ENCODE measurements around the gene MICU2. TPM values are rescaled to one million over a fixed set of nuclear protein-coding genes. Genes with fewer than 3 reads are reported as not detected.

Gene MICU2
- polyA plus RNA-seq, 1 experiment: 20.3 TPM

GRCh38 chr13:21578748-21579147 is 25.2 kb downstream of the MICU2 start:
- no peak for TF ChIP-seq CTCF (IDR thresholded peaks at IDR 0.05; ENCODE audit: insufficient read depth, low read depth, low read length)
- H3K4me3 ChIP-seq (ENCODE audit: low read depth, low read length): no peak overlapping the region
- POLR2A ChIA-PET: no interaction called here
- DNase-seq (ENCODE audit: low read depth): no peak
- H3K27me3 ChIP-seq (ENCODE audit: control insufficient read depth, insufficient read depth, low read length): no peaks in the 10 kb centered on the region
- H3K36me3 ChIP-seq (ENCODE audit: control insufficient read depth, insufficient read depth, low read length): no peaks in the 10 kb centered on the region
- CTCF ChIA-PET: interaction anchor here (1.0 kb wide), 1 partner anchor 20 kb away, joined by 4 read pairs; no protein-coding TSS in a partner anchor

GRCh38 chr13:21576426-21576825 is 27.5 kb downstream of the MICU2 start:
- CTCF ChIA-PET: interaction anchor here (1.4 kb wide), 1 partner anchor 19 kb away, joined by 3 read pairs; no protein-coding TSS in a partner anchor
- no peaks in the 10 kb centered on the region for H3K36me3 ChIP-seq (ENCODE audit: control insufficient read depth, insufficient read depth, low read length)
- H3K4me3 ChIP-seq (ENCODE audit: low read depth, low read length): no peak overlapping the region
- DNase-seq (ENCODE audit: low read depth): no peak
- TF ChIP-seq CTCF (IDR thresholded peaks at IDR 0.05; ENCODE audit: insufficient read depth, low read depth, low read length): no peak
- no peaks in the 10 kb centered on the region for H3K27me3 ChIP-seq (ENCODE audit: control insufficient read depth, insufficient read depth, low read length)
- POLR2A ChIA-PET: no interaction called here

GRCh38 chr13:21573920-21574712 is 29.9 kb downstream of the MICU2 start:
- CTCF ChIA-PET: interaction anchor here (1.1 kb wide), 1 partner anchor 16 kb away, joined by 3 read pairs; no protein-coding TSS in a partner anchor
- TF ChIP-seq CTCF (IDR thresholded peaks at IDR 0.05; ENCODE audit: insufficient read depth, low read depth, low read length): no peak
- no peak overlapping the region for H3K4me3 ChIP-seq (ENCODE audit: low read depth, low read length)
- no peaks in the 10 kb centered on the region for H3K27me3 ChIP-seq (ENCODE audit: control insufficient read depth, insufficient read depth, low read length)
- DNase-seq (ENCODE audit: low read depth): no peak
- no peaks in the 10 kb centered on the region for H3K36me3 ChIP-seq (ENCODE audit: control insufficient read depth, insufficient read depth, low read length)
- POLR2A ChIA-PET: no interaction called here

GRCh38 chr13:21569686-21570085 is 34.3 kb downstream of the MICU2 start:
- no peak for DNase-seq (ENCODE audit: low read depth)
- no peak for TF ChIP-seq CTCF (IDR thresholded peaks at IDR 0.05; ENCODE audit: insufficient read depth, low read depth, low read length)
- Histone ChIP-seq H3K4me3 (ENCODE audit: low read depth, low read length) (no peak overlapping the region), H3K27me3 (ENCODE audit: control insufficient read depth, insufficient read depth, low read length) (no peaks in the 10 kb centered on the region), H3K36me3 (ENCODE audit: control insufficient read depth, insufficient read depth, low read length) (peaks cover 1% of the 10 kb centered on the region)
- ChIA-PET CTCF (interaction anchor here (0.6 to 3.0 kb wide), 2 partner anchors 11 to 404 kb away, joined by 3 to 10 read pairs; no protein-coding TSS in a partner anchor), POLR2A (no interaction called here)

GRCh38 chr13:21568854-21569253 is 35.1 kb downstream of the MICU2 start:
- TF ChIP-seq CTCF (IDR thresholded peaks at IDR 0.05; ENCODE audit: insufficient read depth, low read depth, low read length): no peak
- no peak overlapping the region for H3K4me3 ChIP-seq (ENCODE audit: low read depth, low read length)
- peaks cover 5% of the 10 kb centered on the region for H3K36me3 ChIP-seq (ENCODE audit: control insufficient read depth, insufficient read depth, low read length)
- H3K27me3 ChIP-seq (ENCODE audit: control insufficient read depth, insufficient read depth, low read length): no peaks in the 10 kb centered on the region
- DNase-seq (ENCODE audit: low read depth): no peak
- ChIA-PET CTCF (interaction anchor here (3.0 kb wide), 1 partner anchor 11 kb away, joined by 10 read pairs; no protein-coding TSS in a partner anchor), POLR2A (no interaction called here)
